SK-N-SH (cell line): ENCODE data around the gene PCDHGA11. TPM values are rescaled to one million over a fixed set of nuclear protein-coding genes. Genes with fewer than 3 reads are reported as not detected.

ENCODE experiments used
- CTCF ChIA-PET: fragments of 300-600, 350-600 bp; formaldehyde crosslinking; extraction: SDS; loops from one replicate; lab custom pipeline; 2021; lab: Yijun Ruan, JAX
- POLR2A ChIA-PET: fragments of 350-600 bp; sonication (Branson Sonifier 250); formaldehyde crosslinking; extraction: SDS; loops from one replicate; lab custom pipeline; 2020; ENCODE audit warnings: antibody characterized with exemption, inconsistent platforms; lab: Yijun Ruan, JAX
- DNase-seq: peaks from one replicate; pipeline ENCODE4 v3.0.0; 2012
- H2AFZ ChIP-seq: fragments of 200-600 bp; sonication (generic); 2 replicates; pipeline ENCODE4 v1.8.1; 2016; ENCODE audit warnings: antibody characterized with exemption, mild to moderate bottlenecking, low read depth
- H3F3A ChIP-seq: fragments of 200-600 bp; sonication (generic); replicated peaks from 2 replicates; pipeline ENCODE3; 2016; ENCODE audit warnings: antibody characterized with exemption, mild to moderate bottlenecking; ENCODE audit not compliant: insufficient read depth
- H3K27ac ChIP-seq, 2 experiments: fragments of 200-500 bp in 1 of 2; fragments of 200-600 bp in 1 of 2; sonication (Bioruptor generic) in 1 of 2; sonication (generic), shearing (Covaris generic) in 1 of 2; 2 replicates each; pipeline versions ENCODE4 v1.5.1 to v1.6.1; 2014 to 2016; ENCODE audit warnings: low read depth in 2 of 2, inconsistent platforms in 1 of 2, low read length in 1 of 2, mild to moderate bottlenecking in 1 of 2, mixed read lengths in 1 of 2
- H3K27me3 ChIP-seq: fragments of 200-600 bp; sonication (generic), shearing (Covaris generic); 2 replicates; pipeline ENCODE4 v1.6.1; 2016; ENCODE audit warnings: mixed run types; ENCODE audit not compliant: insufficient read depth
- H3K36me3 ChIP-seq, 2 experiments: fragments of 200-500 bp in 1 of 2; fragments of 200-600 bp in 1 of 2; sonication (Bioruptor generic) in 1 of 2; sonication (generic) in 1 of 2; replicated peaks in 1 of 2; 2 replicates each; pipeline versions ENCODE3 to v1.5.1; 2014 to 2016; ENCODE audit warnings: low read length in 1 of 2, mild to moderate bottlenecking in 1 of 2; ENCODE audit not compliant: insufficient read depth in 2 of 2, control insufficient read depth in 1 of 2
- H3K4me1 ChIP-seq, 2 experiments: fragments of 200-500 bp in 1 of 2; fragments of 200-600 bp in 1 of 2; sonication (Bioruptor generic) in 1 of 2; sonication (generic), shearing (Covaris generic) in 1 of 2; 2 replicates each; pipeline versions ENCODE4 v1.5.1 to v1.6.1; 2014 to 2016; ENCODE audit warnings: low read depth in 1 of 2, low read length in 1 of 2, mixed run types in 1 of 2; ENCODE audit not compliant: insufficient read depth in 2 of 2, control insufficient read depth in 1 of 2
- H3K4me2 ChIP-seq: fragments of 200-600 bp; sonication (generic), shearing (Covaris generic); 2 replicates; pipeline ENCODE4 v1.6.1; 2017; ENCODE audit warnings: mixed run types
- H3K4me3 ChIP-seq, 2 experiments: fragments of 200-500 bp in 1 of 2; fragments of 200-600 bp in 1 of 2; sonication (Bioruptor generic) in 1 of 2; sonication (generic), shearing (Covaris generic) in 1 of 2; 2 replicates each; pipeline versions ENCODE4 v1.5.1 to v1.8.1; 2014 to 2016; ENCODE audit warnings: low read depth in 2 of 2, inconsistent platforms in 1 of 2, low read length in 1 of 2, mild to moderate bottlenecking in 1 of 2, mixed read lengths in 1 of 2, moderate library complexity in 1 of 2
- H3K79me2 ChIP-seq: fragments of 200-600 bp; sonication (generic); 2 replicates; pipeline ENCODE4 v1.8.1; 2017; ENCODE audit warnings: mild to moderate bottlenecking; ENCODE audit not compliant: insufficient read depth
- H3K9ac ChIP-seq: fragments of 200-600 bp; sonication (generic); 2 replicates; pipeline ENCODE4 v1.6.1; 2017; ENCODE audit warnings: mixed run types
- H3K9me2 ChIP-seq: fragments of 200-600 bp; sonication (generic); 2 replicates; pipeline ENCODE4 v1.6.1; 2017; ENCODE audit warnings: mixed run types
- H3K9me3 ChIP-seq: fragments of 200-600 bp; sonication (generic); 2 replicates; pipeline ENCODE4 v1.6.1; 2017; ENCODE audit warnings: mixed run types, mild to moderate bottlenecking, moderate library complexity
- H4K20me1 ChIP-seq: fragments of 200-600 bp; sonication (generic); 2 replicates; pipeline ENCODE4 v1.6.1; 2017; ENCODE audit warnings: mild to moderate bottlenecking, mixed run types; ENCODE audit not compliant: insufficient read depth
- CHD2 ChIP-seq: fragments of 150-350 bp; IDR thresholded peaks from 2 replicates; pipeline ENCODE4 v1.6.1; 2018; ENCODE audit warnings: low read length; ENCODE audit not compliant: partially characterized antibody
- IRF3 ChIP-seq: fragments of 150-350 bp; IDR thresholded peaks from 2 replicates; pipeline ENCODE4 v1.6.1; 2016; ENCODE audit warnings: mild to moderate bottlenecking, low read depth, low read length
- MAX ChIP-seq: IDR thresholded peaks from 2 replicates; pipeline ENCODE4 v1.4.0; 2012; ENCODE audit warnings: low read depth
- NRF1 ChIP-seq: IDR thresholded peaks from 2 replicates; pipeline ENCODE4 v1.6.1; 2012; ENCODE audit warnings: low read depth, mild to moderate bottlenecking, low read length
- RAD21 ChIP-seq: IDR thresholded peaks from 2 replicates; pipeline ENCODE4 v1.6.1; 2012; ENCODE audit warnings: mild to moderate bottlenecking, low read length
- SIN3A ChIP-seq: IDR thresholded peaks from 2 replicates; pipeline ENCODE4 v1.6.1; 2012; ENCODE audit warnings: low read depth, mild to moderate bottlenecking, low read length, moderate library complexity, borderline replicate concordance
- SMC3 ChIP-seq: IDR thresholded peaks from 2 replicates; pipeline ENCODE4 v1.6.1; 2012; ENCODE audit warnings: low read depth, low read length, improper control_type of control experiment
- TCF12 ChIP-seq: IDR thresholded peaks from 2 replicates; pipeline ENCODE4 v1.4.0; 2012
- TEAD4 ChIP-seq: IDR thresholded peaks from 2 replicates; pipeline ENCODE4 v1.4.0; 2012; ENCODE audit warnings: mild to moderate bottlenecking, borderline replicate concordance; ENCODE audit not compliant: insufficient read depth
- USF2 ChIP-seq: fragments of 150-350 bp; IDR thresholded peaks from 2 replicates; pipeline ENCODE4 v1.6.1; 2017; ENCODE audit warnings: antibody characterized with exemption, low read length, low read depth, borderline replicate concordance
- WGBS: methylation state at CpG from one replicate; pipeline ENCODE4 v1.1.6; 2017; ENCODE audit warnings: low lambda C conversion rate; 5-methylcytosine and 5-hydroxymethylcytosine counted together
- polyA plus RNA-seq, 3 experiments: library from polyadenylated mRNA; depleted of rRNA; stranded (reverse); fragments of >200 nt; gene quantifications; 2 replicates each; pipeline ENCODE4 v1.2.3, GENCODE V29; 2012
- TF ChIP-seq, protein P1 (sequence below): IDR thresholded peaks from 2 replicates; pipeline ENCODE4 v1.4.0; 2012; ENCODE audit warnings: low read depth, borderline replicate concordance

Gene PCDHGA11
- polyA plus RNA-seq, 1 of the 3 experiments (the other 2 are of a cell fraction), result 0.18 TPM

DNA sequence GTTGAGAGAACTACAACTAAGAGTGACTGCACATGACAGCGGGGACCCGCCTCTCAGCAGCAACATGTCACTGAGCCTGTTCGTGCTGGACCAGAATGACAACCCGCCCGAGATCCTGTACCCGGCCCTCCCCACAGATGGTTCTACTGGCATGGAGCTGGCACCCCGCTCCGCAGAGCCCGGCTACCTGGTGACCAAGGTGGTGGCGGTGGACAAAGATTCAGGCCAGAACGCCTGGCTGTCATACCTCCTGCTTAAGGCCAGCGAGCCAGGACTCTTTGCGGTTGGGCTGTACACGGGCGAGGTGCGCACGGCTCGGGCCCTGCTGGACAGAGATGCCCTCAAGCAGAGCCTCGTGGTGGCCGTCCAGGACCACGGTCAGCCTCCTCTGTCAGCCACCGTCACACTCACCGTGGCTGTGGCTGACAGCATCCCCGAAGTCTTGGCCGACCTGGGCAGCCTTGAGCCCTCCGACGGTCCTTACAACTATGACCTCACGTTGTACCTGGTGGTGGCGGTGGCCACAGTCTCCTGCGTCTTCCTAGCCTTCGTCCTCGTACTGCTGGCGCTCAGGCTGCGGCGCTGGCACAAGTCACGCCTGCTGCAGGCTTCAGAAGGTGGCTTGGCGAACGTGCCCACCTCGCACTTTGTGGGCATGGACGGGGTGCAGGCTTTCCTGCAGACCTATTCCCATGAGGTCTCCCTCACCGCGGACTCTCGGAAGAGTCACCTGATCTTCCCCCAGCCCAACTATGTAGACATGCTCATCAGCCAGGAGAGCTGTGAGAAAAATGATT lies 36.2 kb upstream of the PCDHGA11 start:
- TF ChIP-seq MAX (no peak), TCF12 (no peak), TEAD4 (no peak), CHD2 (no peak), RAD21 (no peak), USF2 (no peak), SMC3 (no peak), SIN3A (no peak), IRF3 (no peak), NRF1 (no peak)
- TF ChIP-seq, protein P1, sequence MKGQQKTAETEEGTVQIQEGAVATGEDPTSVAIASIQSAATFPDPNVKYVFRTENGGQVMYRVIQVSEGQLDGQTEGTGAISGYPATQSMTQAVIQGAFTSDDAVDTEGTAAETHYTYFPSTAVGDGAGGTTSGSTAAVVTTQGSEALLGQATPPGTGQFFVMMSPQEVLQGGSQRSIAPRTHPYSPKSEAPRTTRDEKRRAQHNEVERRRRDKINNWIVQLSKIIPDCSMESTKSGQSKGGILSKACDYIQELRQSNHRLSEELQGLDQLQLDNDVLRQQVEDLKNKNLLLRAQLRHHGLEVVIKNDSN, result no peak
- Histone ChIP-seq H3K4me1 (no peaks in the 10 kb centered on the region; a peak in 1 of 4 replicates), H3K27me3 (no peaks in the 10 kb centered on the region), H4K20me1 (no peaks in the 10 kb centered on the region), H3K9me3 (0 out of 2 replicates have a peak, but pooled peaks cover 3% of the 10 kb centered on the region), H3K4me3 (peak overlapping the region in 1 of 2 experiments; percentile 3; a peak in 1 of 4 replicates), H3K9me2 (no peaks in the 10 kb centered on the region), H3K9ac (no peak overlapping the region), H3K4me2 (no peak overlapping the region), H2AFZ (no peak overlapping the region), H3F3A (no peaks in the 10 kb centered on the region), H3K79me2 (0 out of 2 replicates have a peak, but pooled peaks cover 5% of the 10 kb centered on the region), H3K36me3 (peaks cover 0 to 4% of the 10 kb centered on the region in 2 experiments), H3K27ac (no peak overlapping the region)
- POLR2A ChIA-PET, result no interaction called here
- DNase-seq, result no peak
- WGBS, result 76% methylated on average over 34 of the region's 43 CpGs
- CTCF ChIA-PET, result interaction anchor here (1.6 to 1.7 kb wide), 2 partner anchors 65 to 140 kb away, joined by 3 read pairs; partner anchors contain the start of gene TAF7
